ENCODE measurements around the gene FANCC.

Gene FANCC

DNA sequence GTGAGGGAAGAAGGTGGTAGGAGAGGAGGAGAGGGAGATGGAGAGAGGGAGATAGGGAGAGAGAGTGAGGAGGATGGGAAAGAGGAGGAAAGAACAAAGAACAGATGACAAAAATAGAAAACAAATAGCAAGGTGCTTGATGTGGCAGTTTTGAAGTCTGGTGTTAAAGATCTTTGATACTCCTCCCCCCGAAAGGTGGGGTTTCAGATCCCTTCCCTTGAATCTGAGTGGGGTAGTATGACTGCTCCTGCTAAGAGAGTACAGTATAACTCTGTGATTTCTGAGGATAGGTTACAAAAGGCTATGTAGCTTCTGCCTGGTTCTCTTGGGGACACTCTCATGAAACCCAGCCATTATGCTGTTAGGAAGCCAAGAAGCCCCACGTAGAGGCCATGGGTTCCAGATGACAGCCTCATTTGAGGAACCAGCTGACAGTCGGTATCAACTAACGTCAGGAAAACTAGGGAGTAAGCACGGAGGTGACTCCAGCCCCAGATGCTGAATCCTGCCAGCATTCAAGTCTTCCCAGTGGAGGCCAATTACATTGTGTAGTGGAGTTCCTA is 102.1 kb downstream of the FANCC start:
- H3K27me3 ChIP-seq (ENCODE audit: insufficient read depth, low read depth, severe bottlenecking), result no peaks in the 10 kb centered on the region
- H3K36me3 ChIP-seq, result no peaks in the 10 kb centered on the region
- no peak overlapping the region for H3K4me3 ChIP-seq (ENCODE audit: low read depth, low read length)
- H3K27ac ChIP-seq, result no peak overlapping the region
- no peaks in the 10 kb centered on the region for H3K9me3 ChIP-seq (ENCODE audit: severe bottlenecking)
- TF ChIP-seq, protein P1, sequence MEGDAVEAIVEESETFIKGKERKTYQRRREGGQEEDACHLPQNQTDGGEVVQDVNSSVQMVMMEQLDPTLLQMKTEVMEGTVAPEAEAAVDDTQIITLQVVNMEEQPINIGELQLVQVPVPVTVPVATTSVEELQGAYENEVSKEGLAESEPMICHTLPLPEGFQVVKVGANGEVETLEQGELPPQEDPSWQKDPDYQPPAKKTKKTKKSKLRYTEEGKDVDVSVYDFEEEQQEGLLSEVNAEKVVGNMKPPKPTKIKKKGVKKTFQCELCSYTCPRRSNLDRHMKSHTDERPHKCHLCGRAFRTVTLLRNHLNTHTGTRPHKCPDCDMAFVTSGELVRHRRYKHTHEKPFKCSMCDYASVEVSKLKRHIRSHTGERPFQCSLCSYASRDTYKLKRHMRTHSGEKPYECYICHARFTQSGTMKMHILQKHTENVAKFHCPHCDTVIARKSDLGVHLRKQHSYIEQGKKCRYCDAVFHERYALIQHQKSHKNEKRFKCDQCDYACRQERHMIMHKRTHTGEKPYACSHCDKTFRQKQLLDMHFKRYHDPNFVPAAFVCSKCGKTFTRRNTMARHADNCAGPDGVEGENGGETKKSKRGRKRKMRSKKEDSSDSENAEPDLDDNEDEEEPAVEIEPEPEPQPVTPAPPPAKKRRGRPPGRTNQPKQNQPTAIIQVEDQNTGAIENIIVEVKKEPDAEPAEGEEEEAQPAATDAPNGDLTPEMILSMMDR (IDR thresholded peaks at IDR 0.05; ENCODE audit: low read depth, low read length), result no peak
- DNase-seq, result no peak

DNA sequence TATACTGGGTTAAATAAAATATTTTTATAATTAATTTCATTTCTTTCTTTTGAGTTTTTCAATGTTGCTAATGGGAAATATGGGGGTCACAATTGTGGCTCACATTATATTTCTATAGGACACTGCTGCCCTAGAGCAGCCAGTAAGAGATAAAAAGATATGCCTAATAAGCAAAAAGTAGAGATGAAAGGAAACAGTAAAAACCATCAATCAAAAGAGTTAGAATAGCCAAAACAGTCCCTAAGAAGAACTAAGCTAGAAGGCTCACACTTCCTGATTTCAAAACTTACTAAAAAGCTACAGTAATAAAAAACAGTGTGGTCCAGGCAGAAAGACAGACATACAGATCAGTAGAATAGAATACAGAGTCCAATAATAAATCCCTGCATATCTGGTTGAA is 104.4 kb downstream of the FANCC start:
- TF ChIP-seq, protein P1 (IDR thresholded peaks at IDR 0.05; ENCODE audit: low read depth, low read length), result no peak
- DNase-seq, result no peak

DNA sequence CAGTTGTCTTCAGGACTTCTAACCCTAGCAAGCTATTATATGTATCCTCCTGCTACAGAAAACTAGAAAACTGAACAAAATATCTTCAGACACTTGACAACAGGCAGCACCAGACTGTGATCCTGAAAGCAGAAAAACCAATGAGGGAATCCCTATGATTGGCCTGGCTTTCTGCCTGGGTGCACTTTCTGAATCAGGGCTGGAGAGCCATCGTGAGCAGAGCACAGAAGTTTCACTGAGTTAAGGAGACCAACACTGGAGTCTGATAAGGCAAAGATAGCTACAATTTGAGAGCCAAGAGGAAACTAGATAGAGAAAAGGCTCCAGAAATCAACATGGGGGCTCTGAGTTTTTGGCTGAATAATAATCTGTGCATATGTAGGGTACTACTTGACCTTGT is 106.5 kb downstream of the FANCC start:
- DNase-seq, result no peak
- TF ChIP-seq, protein P1 (IDR thresholded peaks at IDR 0.05; ENCODE audit: low read depth, low read length), result no peak

More for the DNA sequence above, 104.4 kb downstream of the FANCC start:
- Histone ChIP-seq H3K9me3 (ENCODE audit: severe bottlenecking) (no peaks in the 10 kb centered on the region), H3K27me3 (ENCODE audit: insufficient read depth, low read depth, severe bottlenecking) (no peaks in the 10 kb centered on the region), H3K36me3 (no peaks in the 10 kb centered on the region; the same call in 1 of the 2 replicates), H3K4me3 (ENCODE audit: low read depth, low read length) (no peak overlapping the region), H3K27ac (no peak overlapping the region)

DNA sequence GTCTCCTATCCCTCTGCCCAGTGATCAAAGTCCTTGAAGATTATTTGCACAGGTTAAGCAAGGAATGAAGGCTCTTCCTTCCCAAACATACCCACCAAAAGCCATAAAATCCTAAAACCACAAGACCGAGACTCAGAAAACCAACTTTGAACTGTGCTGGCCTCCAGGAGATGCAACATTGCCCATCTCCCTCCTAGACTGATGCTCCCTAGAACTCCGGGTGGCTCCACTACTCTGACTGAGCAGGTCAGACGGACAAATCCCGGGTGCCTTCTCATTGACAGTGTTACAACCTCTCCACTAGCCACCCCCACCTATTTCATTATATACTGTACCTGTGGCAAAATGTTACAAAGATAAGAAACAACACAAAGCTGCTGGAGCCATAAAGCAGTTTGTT is 110.1 kb downstream of the FANCC start:
- H3K36me3 ChIP-seq, result no peaks in the 10 kb centered on the region; the same call in 1 of the 2 replicates
- H3K27me3 ChIP-seq (ENCODE audit: insufficient read depth, low read depth, severe bottlenecking), result no peaks in the 10 kb centered on the region
- no peak for DNase-seq
- H3K4me3 ChIP-seq (ENCODE audit: low read depth, low read length), result no peak overlapping the region
- H3K9me3 ChIP-seq (ENCODE audit: severe bottlenecking), result no peaks in the 10 kb centered on the region
- TF ChIP-seq, protein P1 (IDR thresholded peaks at IDR 0.05; ENCODE audit: low read depth, low read length), result no peak
- H3K27ac ChIP-seq, result no peak overlapping the region

More for the DNA sequence above, 106.5 kb downstream of the FANCC start:
- Histone ChIP-seq H3K9me3 (ENCODE audit: severe bottlenecking) (no peaks in the 10 kb centered on the region), H3K27me3 (ENCODE audit: insufficient read depth, low read depth, severe bottlenecking) (no peaks in the 10 kb centered on the region), H3K36me3 (no peaks in the 10 kb centered on the region; the same call in 1 of the 2 replicates), H3K4me3 (ENCODE audit: low read depth, low read length) (no peak overlapping the region), H3K27ac (no peak overlapping the region)

DNA sequence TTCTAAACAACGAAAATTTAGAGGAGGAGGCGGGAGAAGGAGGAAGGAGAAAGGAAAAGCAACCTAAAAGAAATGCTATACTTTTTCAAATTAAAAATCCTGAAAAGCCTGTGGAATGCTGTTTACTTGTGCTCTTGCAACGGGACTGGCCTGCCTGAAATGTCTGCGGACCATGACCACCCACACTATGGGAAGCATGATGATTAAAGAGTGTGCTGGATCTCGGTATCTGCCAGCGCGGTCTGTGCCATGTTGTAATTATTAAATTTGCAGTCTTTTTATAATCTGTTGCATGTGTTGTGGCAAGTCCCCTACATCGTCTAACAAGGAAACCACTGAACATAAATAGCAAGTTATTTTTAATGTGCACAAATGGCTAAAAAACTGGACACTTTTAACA is 111.4 kb downstream of the FANCC start:
- H3K4me3 ChIP-seq (ENCODE audit: low read depth, low read length), result no peak overlapping the region
- H3K27me3 ChIP-seq (ENCODE audit: insufficient read depth, low read depth, severe bottlenecking), result no peaks in the 10 kb centered on the region
- no peak for DNase-seq
- TF ChIP-seq, protein P1 (IDR thresholded peaks at IDR 0.05; ENCODE audit: low read depth, low read length), result no peak
- H3K27ac ChIP-seq, result no peak overlapping the region
- H3K36me3 ChIP-seq, result no peaks in the 10 kb centered on the region; the same call in 1 of the 2 replicates
- no peaks in the 10 kb centered on the region for H3K9me3 ChIP-seq (ENCODE audit: severe bottlenecking)

DNA sequence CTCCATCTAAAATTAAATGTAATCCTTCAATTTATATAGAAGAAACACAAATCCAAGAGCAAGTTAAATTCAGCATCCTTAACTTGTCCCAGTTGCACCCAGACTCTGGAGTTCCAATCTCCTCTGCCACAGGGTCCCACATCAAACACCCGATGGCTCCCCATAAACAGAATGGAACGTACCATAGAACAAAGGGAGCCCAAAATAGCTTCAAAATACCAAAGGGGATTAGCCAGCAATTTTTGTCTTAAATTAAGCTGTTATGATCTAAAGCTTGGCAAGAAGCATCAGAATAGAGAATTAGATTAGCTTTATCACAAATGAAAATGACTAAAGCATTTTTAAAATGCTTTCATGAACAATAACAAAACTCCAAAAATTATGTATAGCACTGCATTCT is 112.8 kb downstream of the FANCC start:
- Histone ChIP-seq H3K27me3 (ENCODE audit: insufficient read depth, low read depth, severe bottlenecking) (no peaks in the 10 kb centered on the region), H3K4me3 (ENCODE audit: low read depth, low read length) (no peak overlapping the region), H3K9me3 (ENCODE audit: severe bottlenecking) (no peaks in the 10 kb centered on the region), H3K36me3 (no peaks in the 10 kb centered on the region; the same call in 1 of the 2 replicates), H3K27ac (no peak overlapping the region)
- no peak for DNase-seq
- TF ChIP-seq, protein P1 (IDR thresholded peaks at IDR 0.05; ENCODE audit: low read depth, low read length), result no peak

All from WERI-Rb-1 (cell line).